NCI-H128 (cell line): ENCODE data around the gene SEC14L1.

Experiments
- DNase-seq: peaks from one replicate; lab custom pipeline; 2025; ENCODE audit not compliant: unreplicated experiment; lab: John Stamatoyannopoulos, UW

The SEC14L1 gene

DNA sequence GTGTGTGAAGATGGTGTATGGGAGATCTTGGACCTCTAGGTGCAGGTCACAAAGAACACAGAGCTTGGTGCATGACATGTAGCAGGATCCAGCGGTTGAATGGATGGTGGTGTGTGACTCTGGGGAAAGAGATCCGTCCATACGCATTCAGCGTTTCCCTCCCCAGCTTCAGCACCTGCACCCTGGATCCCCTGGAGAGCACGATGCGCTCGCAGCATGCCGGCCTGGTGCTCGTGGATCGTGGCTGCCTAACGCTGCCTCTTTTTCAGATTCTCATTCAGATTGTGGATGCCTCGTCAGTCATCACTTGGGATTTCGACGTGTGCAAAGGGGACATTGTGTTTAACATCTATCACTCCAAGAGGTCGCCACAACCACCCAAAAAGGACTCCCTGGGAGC is 70.9 kb downstream of the SEC14L1 start:
- DNase-seq = no peak

DNA sequence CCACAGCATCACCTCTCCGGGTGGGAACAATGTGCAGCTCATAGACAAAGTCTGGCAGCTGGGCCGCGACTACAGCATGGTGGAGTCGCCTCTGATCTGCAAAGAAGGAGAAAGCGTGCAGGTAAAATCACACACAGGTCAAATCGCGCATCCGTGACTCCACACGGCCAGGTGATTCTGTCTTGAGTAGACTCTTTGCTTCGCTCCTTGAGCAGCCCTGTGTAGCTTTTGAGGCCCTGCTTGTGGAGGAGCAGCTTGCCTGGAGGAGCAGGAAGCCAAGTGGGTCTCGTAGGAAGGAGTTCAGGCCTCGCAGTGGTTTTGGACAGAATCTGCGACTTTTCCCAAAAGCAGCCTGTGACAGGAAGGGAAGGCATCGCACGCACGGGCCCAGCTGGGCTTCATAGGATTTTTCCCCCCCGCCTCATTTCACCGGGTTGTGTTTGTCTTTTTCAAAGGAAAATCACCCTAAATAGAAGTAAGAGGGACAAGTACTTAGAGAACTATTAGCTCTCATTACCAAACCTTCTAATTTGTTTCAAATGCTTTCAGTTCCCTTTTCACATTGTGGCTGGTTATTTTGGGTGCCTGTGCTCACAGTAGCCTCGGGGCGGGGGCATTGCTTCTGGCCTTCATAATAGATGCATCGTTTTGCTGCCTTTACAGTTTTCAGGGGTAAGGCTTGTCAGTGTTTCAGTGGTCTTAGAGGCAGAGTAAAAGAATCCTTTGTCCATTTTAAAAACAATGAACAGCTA is 71.5 kb downstream of the SEC14L1 start:
- no peak for DNase-seq

DNA sequence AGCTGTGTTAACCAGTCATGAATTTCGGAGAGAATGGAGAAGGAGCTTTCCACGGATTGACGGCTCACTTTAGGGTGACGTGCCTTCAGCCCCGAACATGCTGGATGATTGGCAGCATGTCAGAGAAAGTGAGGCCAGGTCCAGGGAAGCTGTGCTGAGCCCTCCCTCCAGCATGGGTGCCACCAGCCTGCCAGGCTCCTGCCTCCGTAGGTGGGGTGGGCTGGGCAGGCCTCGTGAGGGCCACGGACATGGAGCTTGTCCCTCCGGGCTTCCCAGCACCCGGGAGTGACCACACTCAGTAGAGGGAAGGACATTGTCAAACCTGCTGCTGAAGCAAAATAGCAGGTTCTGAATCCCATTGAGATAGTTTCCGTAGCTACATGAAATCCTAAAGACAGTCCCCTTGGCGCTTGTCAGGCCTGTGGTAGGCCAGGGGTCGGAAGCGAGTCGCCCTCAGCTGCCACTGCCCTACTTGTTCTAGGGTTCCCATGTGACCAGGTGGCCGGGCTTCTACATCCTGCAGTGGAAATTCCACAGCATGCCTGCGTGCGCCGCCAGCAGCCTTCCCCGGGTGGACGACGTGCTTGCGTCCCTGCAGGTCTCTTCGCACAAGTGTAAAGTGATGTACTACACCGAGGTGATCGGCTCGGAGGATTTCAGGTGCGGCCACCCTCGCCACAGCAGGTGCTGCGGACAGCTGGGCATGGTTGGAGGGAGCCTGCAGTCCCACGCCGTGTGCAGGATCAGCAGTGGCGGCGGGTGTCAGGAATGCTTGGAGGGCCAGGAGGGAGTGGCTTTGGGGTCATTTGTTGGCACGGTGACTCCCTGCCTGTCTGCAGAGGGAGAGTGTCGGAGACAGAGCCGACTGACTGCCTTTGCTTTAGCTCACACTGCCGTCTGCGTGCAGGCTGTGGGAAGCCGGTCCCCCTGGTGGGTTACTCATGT is 72.3 kb downstream of the SEC14L1 start:
- DNase-seq = no peak

- DNase-seq = no peak
Measured at GRCh38 chr17:77213778-77214132, 73.0 kb downstream of the SEC14L1 start.

DNA sequence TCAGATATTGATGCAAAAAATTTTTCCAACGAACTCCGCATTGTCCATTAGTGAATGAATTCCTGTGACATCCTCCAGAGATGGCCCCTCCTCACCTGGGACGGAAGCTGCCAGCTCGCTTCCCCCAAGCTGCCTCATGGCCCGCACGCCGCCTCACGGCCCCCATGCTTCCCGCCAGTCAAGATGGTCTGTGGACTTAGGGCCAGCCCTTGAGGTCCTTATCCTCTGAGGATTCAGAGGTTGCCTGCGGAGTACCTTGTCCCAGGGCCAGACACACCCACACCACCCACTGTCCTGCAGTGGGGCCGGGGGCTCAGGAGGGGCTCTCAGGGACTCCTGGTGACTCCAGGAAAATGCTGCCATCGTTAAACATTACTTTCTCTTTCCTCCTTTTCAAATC is 73.6 kb downstream of the SEC14L1 start:
- DNase-seq = no peak

DNA sequence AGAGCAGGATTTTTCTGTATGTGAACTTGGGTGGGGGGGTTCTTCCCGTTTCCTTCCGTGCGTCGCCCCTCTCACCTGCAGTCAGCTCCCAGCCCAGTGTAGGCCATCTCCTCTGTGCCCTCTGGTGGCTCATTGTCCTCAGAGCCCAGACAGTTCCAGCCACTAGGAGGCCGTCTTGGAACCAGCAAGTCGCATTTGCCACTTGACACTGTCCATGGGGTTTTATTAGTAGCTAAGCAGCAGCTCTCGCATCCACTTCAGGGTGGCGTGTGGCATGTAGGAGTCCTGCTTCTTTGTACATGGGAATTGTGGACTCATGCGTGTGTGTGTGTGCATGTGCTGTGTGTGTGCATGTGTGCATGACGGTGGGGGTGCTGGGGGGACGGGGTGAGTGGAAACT is 74.0 kb downstream of the SEC14L1 start:
- DNase-seq = no peak

DNA sequence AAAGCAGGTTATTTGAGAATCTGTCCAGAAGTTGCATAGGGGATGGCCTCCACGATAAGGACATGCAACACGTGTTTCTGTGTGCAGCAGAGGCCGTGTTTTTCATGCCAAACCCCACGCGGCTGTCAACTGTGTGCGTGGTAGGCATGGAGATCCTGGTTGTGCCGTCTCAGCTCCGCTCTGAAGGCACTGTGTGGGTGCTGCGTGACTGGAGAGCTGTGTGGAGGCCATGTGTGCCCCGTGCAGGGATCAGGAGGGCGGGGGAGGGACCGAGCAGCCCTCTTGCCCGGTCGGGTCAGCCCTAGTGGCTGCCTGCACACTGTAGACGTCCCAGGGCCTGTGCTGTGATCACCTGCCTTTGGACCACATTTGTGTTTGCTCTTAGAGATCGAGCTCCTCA is 74.5 kb downstream of the SEC14L1 start:
- no peak for DNase-seq

- no peak for DNase-seq
Measured at GRCh38 chr17:77216486-77216885, 75.7 kb downstream of the SEC14L1 start.

DNA sequence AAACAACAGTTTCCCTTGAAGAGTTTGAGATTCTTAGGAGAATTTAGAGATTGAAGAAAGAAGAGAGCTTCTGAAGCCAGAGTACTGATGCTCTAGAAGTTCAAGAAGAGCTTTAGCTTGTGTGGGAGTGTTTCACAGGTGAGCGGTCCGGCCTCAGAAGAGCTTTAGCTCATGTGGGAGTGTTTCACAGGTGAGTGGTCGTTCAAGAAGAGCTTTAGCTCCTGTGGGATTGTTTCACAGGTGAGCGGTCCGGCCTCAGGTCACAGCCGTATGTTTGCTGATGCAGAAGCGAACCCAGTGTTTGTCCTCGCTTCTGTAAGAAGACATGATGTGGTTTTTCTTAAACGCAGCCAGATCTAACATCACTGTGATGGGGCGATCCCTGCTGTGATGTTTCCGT is 76.4 kb downstream of the SEC14L1 start:
- no peak for DNase-seq

GRCh38 chr17:77217566-77217965 is 76.8 kb downstream of the SEC14L1 start:
- DNase-seq = no peak

- DNase-seq = no peak
Measured at GRCh38 chr17:77218902-77219301, 78.1 kb downstream of the SEC14L1 start.

DNA sequence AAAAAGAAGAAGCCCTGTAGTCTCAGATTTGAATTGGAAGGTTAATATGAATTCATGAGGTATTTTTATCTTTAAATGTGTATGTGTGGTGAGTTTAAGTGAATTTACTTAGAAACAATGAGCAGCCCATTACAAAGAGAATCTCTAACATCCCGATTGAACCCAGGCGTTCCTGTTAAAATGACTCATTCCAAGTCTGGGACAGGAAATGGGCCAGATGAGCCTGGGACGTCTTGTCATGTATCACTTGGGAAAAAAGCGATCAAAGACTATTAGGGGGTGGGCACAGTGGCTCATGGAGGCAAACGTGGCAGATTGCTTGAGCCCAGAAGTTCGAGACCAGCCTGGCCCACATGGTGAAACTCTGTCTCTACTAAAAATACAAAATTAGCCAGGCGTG is 81.6 kb downstream of the SEC14L1 start:
- no peak for DNase-seq

GRCh38 chr17:77223642-77224420 is 83.1 kb downstream of the SEC14L1 start:
- no peak for DNase-seq

GRCh38 chr17:77225265-77225664 is 84.5 kb downstream of the SEC14L1 start:
- no peak for DNase-seq

DNA sequence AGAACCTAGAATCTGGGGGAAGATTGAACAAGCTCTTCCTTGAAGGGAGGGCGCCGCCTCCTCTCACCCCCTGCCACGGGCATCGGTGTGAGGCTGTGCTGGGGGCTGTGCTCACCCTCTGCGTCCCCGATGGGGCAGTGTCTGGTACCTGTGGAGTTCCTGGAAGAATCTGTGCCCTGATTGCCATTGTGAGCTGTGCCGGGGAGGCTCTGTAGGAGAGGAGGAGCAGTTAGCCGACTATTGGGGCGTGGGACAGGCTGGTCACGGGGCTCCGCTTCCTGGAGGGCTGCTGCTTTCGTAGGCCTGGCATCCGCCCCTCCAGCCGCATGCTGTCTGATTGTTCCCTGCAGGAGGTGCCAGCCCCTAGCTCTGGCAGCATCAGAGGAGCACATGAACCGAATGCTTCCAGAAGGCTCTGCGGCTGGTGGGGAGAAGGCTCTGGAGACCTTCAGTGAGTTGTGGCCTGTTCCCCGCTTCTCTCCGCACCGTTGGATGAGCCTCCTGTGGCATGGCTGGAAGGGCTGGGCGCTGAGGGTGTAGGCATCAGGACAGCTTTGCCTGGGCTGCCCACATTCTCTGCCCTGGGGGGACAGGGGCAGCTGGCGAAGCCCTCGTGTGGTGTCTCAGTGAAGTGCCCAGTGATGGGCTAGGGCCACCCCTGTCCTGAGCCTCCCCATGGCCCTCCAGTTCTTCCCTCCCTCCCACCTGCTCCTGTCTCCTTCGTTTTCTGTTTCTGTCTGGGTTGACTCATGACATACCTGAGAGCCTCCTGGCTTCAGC is 86.9 kb downstream of the SEC14L1 start:
- no peak for DNase-seq

- no peak for DNase-seq
Measured at GRCh38 chr17:77228241-77228752, 87.5 kb downstream of the SEC14L1 start.

DNA sequence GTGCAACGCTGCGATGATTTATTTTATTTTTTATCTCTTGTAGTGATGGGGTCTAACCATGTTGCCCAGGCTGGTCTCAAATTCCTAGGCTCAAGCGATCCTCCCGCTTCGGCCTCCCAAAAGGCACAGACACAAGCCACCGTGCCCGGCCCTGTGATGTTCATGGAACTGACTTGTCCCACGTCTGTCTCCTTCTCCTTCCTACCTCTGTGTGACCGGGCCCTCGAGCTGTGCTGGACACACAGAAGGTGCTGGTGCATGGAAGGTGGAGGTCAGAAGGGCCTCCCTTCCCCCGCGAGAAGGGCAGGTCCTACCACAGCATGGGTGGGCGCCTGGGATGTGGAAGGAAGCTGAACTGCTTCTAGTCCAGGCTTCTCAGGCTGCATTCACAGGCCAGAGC is 88.0 kb downstream of the SEC14L1 start:
- no peak for DNase-seq

- DNase-seq = no peak
Measured at GRCh38 chr17:77229786-77230435, 89.1 kb downstream of the SEC14L1 start.

DNA sequence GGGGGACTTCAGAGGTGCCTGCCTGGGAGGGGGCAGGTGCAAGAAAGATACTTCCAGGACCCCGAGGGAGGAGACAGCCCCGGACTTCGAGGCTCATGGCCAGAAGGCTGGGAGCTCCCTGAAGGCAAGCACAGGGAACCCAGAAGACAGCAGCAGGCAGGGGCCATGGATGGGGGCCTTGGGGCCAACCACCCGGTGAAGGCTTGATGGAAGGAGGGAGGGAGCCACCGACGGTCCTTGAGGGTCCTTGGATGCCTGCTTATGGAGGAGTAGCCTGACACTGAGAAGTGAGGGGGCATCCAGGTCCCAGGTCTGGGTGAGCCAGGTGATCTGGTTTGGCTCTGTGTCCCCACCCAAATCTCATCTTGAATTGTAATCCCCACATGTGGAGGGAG is 89.7 kb downstream of the SEC14L1 start:
- DNase-seq = no peak
